GM21528 (cell line): Measurements from ENCODE around the gene TCERG1L.

Experiments used
- ATAC-seq: cut with Tn5 transposase; IDR thresholded peaks from one replicate; pipeline ENCODE4 v1.9.1; 2021; ENCODE audit warnings: mild to moderate bottlenecking, moderate library complexity; ENCODE audit not compliant: unreplicated experiment, low FRiP score

The TCERG1L gene

GRCh38 chr10:131135716-131136115, 175.8 kb downstream of the TCERG1L start:
- ATAC-seq, result no peak

- no peak for ATAC-seq
Observed at GRCh38 chr10:131134651-131135050, 176.9 kb downstream of the TCERG1L start.

- no peak for ATAC-seq
Observed at GRCh38 chr10:131134001-131134576, 177.4 kb downstream of the TCERG1L start.

- no peak for ATAC-seq
Observed at GRCh38 chr10:131132681-131133080, 178.8 kb downstream of the TCERG1L start.

- ATAC-seq, result no peak
Observed at GRCh38 chr10:131131726-131132591, 179.6 kb downstream of the TCERG1L start.

- no peak for ATAC-seq
Observed at GRCh38 chr10:131130025-131130424, 181.5 kb downstream of the TCERG1L start.

- no peak for ATAC-seq
Observed at GRCh38 chr10:131129544-131129943, 182.0 kb downstream of the TCERG1L start.

GRCh38 chr10:131128731-131129130, 182.8 kb downstream of the TCERG1L start:
- no peak for ATAC-seq

- no peak for ATAC-seq
Observed at GRCh38 chr10:131127610-131128009, 183.9 kb downstream of the TCERG1L start.

GRCh38 chr10:131127138-131127589, 184.4 kb downstream of the TCERG1L start:
- ATAC-seq, result no peak

GRCh38 chr10:131126321-131127137, 185.0 kb downstream of the TCERG1L start:
- no peak for ATAC-seq

GRCh38 chr10:131125511-131126225, 185.9 kb downstream of the TCERG1L start:
- ATAC-seq, result no peak

GRCh38 chr10:131124945-131125344, 186.6 kb downstream of the TCERG1L start:
- no peak for ATAC-seq

GRCh38 chr10:131123496-131123895, 188.0 kb downstream of the TCERG1L start:
- no peak for ATAC-seq

- ATAC-seq, result no peak
Observed at GRCh38 chr10:131121511-131122035, 189.9 kb downstream of the TCERG1L start.

- no peak for ATAC-seq
Observed at GRCh38 chr10:131119626-131120355, 191.7 kb downstream of the TCERG1L start.

GRCh38 chr10:131117416-131118212, 193.9 kb downstream of the TCERG1L start:
- no peak for ATAC-seq

- ATAC-seq, result no peak
Observed at GRCh38 chr10:131116991-131117375, 194.5 kb downstream of the TCERG1L start.
